ENCODE data around the gene NCK2. TPM values are rescaled to one million over a fixed set of nuclear protein-coding genes. Genes with fewer than 3 reads are reported as not detected.

Gene NCK2
- total and polyA plus RNA-seq, 2 of the 4 experiments (the other 2 are of a cell fraction) = 15.8 to 22.2 TPM

DNA sequence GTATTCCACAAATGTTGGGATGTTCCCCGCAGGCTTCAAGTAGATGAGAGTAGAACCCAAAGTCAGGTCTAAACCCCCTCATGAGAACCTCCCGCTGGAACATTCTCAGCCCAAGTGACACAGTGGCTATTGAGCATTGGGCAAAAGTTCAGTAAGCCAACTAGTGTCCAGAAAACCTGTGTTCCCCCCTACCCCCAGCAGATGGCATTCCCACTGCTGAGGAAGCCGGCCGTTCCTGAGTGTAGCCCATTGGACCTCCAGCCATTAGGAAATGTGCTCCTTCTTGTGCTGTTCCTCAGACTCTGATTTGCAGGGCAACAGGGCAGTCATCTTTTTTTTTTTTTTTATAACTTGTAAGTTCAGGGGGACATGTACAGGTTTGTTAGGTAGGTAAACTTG, 152.1 kb downstream of the NCK2 start:
- no peak overlapping the region for H3K23ac ChIP-seq (ENCODE audit: low read depth, low read length)
- TF ChIP-seq, protein P1, sequence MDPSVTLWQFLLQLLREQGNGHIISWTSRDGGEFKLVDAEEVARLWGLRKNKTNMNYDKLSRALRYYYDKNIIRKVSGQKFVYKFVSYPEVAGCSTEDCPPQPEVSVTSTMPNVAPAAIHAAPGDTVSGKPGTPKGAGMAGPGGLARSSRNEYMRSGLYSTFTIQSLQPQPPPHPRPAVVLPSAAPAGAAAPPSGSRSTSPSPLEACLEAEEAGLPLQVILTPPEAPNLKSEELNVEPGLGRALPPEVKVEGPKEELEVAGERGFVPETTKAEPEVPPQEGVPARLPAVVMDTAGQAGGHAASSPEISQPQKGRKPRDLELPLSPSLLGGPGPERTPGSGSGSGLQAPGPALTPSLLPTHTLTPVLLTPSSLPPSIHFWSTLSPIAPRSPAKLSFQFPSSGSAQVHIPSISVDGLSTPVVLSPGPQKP (IDR thresholded peaks at IDR 0.05; ENCODE audit: borderline replicate concordance, low read depth, low read length) = no peak
- TF ChIP-seq BHLHE40 (IDR thresholded peaks at IDR 0.05; ENCODE audit: low read depth, low read length) = no peak
- TF ChIP-seq, protein P2, sequence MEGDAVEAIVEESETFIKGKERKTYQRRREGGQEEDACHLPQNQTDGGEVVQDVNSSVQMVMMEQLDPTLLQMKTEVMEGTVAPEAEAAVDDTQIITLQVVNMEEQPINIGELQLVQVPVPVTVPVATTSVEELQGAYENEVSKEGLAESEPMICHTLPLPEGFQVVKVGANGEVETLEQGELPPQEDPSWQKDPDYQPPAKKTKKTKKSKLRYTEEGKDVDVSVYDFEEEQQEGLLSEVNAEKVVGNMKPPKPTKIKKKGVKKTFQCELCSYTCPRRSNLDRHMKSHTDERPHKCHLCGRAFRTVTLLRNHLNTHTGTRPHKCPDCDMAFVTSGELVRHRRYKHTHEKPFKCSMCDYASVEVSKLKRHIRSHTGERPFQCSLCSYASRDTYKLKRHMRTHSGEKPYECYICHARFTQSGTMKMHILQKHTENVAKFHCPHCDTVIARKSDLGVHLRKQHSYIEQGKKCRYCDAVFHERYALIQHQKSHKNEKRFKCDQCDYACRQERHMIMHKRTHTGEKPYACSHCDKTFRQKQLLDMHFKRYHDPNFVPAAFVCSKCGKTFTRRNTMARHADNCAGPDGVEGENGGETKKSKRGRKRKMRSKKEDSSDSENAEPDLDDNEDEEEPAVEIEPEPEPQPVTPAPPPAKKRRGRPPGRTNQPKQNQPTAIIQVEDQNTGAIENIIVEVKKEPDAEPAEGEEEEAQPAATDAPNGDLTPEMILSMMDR (conservative IDR thresholded peaks at IDR 0.05; ENCODE audit: low read depth, low read length) = no peak
- no peak for TF ChIP-seq FOS (IDR thresholded peaks at IDR 0.05; ENCODE audit: low read depth, low read length)
- no peak for TF ChIP-seq MAFK (IDR thresholded peaks at IDR 0.05; ENCODE audit: low read depth, low read length)
- no peak for TF ChIP-seq RFX5 (IDR thresholded peaks at IDR 0.05; ENCODE audit: low read depth, low read length)
- TF ChIP-seq POLR2A (IDR thresholded peaks at IDR 0.05; ENCODE audit: low read depth, low read length) = no peak
- TF ChIP-seq SMC3 (IDR thresholded peaks at IDR 0.05; ENCODE audit: low read depth, low read length) = no peak
- TF ChIP-seq MAZ (IDR thresholded peaks at IDR 0.05; ENCODE audit: borderline replicate concordance, low read depth, low read length) = no peak
- TF ChIP-seq, protein P3, sequence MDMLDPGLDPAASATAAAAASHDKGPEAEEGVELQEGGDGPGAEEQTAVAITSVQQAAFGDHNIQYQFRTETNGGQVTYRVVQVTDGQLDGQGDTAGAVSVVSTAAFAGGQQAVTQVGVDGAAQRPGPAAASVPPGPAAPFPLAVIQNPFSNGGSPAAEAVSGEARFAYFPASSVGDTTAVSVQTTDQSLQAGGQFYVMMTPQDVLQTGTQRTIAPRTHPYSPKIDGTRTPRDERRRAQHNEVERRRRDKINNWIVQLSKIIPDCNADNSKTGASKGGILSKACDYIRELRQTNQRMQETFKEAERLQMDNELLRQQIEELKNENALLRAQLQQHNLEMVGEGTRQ (IDR thresholded peaks at IDR 0.05; ENCODE audit: low read depth, low read length) = no peak
- no peak for TF ChIP-seq MXI1 (IDR thresholded peaks at IDR 0.05; ENCODE audit: borderline replicate concordance, low read depth, low read length)
- no peak for TF ChIP-seq RAD21 (IDR thresholded peaks at IDR 0.05; ENCODE audit: low read length)
- TF ChIP-seq RCOR1 (IDR thresholded peaks at IDR 0.05; ENCODE audit: insufficient replicate concordance, low read length) = no peak
- TF ChIP-seq CHD1 (IDR thresholded peaks at IDR 0.05; ENCODE audit: low read depth, low read length) = no peak
- no peak for TF ChIP-seq NFE2L2 (IDR thresholded peaks at IDR 0.05; ENCODE audit: low read depth, low read length)
- TF ChIP-seq CEBPB (IDR thresholded peaks at IDR 0.05; ENCODE audit: low read depth, low read length) = no peak
- H4K5ac ChIP-seq (ENCODE audit: low read depth, low read length) = no peak overlapping the region
- no peak overlapping the region for H4K8ac ChIP-seq (ENCODE audit: low read depth in 2 of 2, low read length in 2 of 2)
- H3K9me1 ChIP-seq (ENCODE audit: insufficient read depth, low read length) = no peaks in the 10 kb centered on the region
- in situ Hi-C loops (cut with MboI; ENCODE audit: low sequenced_read_pairs) (no loop called here), dilution Hi-C loops (cut with HindIII; ENCODE audit: low sequenced_read_pairs, unreplicated experiment) (no loop called here), intact Hi-C loops (cut with micrococcal nuclease) (no loop called here)
- CTCF ChIA-PET = no interaction called here
- no peak overlapping the region for H3K9ac ChIP-seq (ENCODE audit: low read depth, low read length)
- H3K4me1 ChIP-seq (ENCODE audit: control insufficient read depth, insufficient read depth, low read length) = no peaks in the 10 kb centered on the region
- peaks cover 12% of the 10 kb centered on the region for H3K36me3 ChIP-seq (ENCODE audit: control insufficient read depth, insufficient read depth, low read length)
- no peak overlapping the region for H3K56ac ChIP-seq (ENCODE audit: extremely low read depth, insufficient read depth, low read length)
- no peak overlapping the region for H2BK5ac ChIP-seq (ENCODE audit: low read depth, low read length, poor library complexity, severe bottlenecking)
- no peak overlapping the region for H2AFZ ChIP-seq (replicated peaks; ENCODE audit: low read length, poor library complexity)
- POLR2A ChIA-PET (ENCODE audit: unreplicated experiment) = no interaction called here
- H3K18ac ChIP-seq (ENCODE audit: low read depth, low read length) = no peak overlapping the region
- DNase-seq = no peak
- no peak overlapping the region for H2BK15ac ChIP-seq (ENCODE audit: low read depth, low read length)
- no peak overlapping the region for H3K4me2 ChIP-seq (ENCODE audit: low read depth, low read length)
- no peak overlapping the region for H4K91ac ChIP-seq (ENCODE audit: insufficient read depth, low read depth, low read length)
- no peak overlapping the region for H2AK9ac ChIP-seq (replicated peaks; ENCODE audit: low read depth, low read length, poor library complexity)
- BruUV-seq (replicated peaks) = no TSS peak
- H3K4ac ChIP-seq (ENCODE audit: low read depth, low read length) = no peak overlapping the region
- no peak overlapping the region for H3K4me3 ChIP-seq (ENCODE audit: insufficient read depth, low read depth, low read length)
- H4K20me1 ChIP-seq (ENCODE audit: insufficient read depth, low read length) = no peaks in the 10 kb centered on the region
- ATAC-seq (ENCODE audit: low read depth) = no peak
- WGBS, 2 experiments (ENCODE audit: extremely low coverage in 2 of 2, insufficient read length in 1 of 2) = 100% methylated on average over 2 of the region's 4 CpGs; no CpG with 5 or more reads in 1 of the 2 experiments
- H3K9me3 ChIP-seq (ENCODE audit: control insufficient read depth, insufficient read depth, low read length) = no peaks in the 10 kb centered on the region
- no peak overlapping the region for H2BK20ac ChIP-seq (ENCODE audit: low read depth, low read length)
- no peak overlapping the region for H3K27ac ChIP-seq (ENCODE audit: insufficient read depth, low read length)
- H2BK120ac ChIP-seq (ENCODE audit: low read depth, low read length) = no peak overlapping the region
- H3K27me3 ChIP-seq (ENCODE audit: control insufficient read depth, insufficient read depth, low read length) = no peaks in the 10 kb centered on the region
- peaks cover 0 to 8% of the 10 kb centered on the region in 2 experiments; a peak in 2 of 4 replicates for H3K79me1 ChIP-seq (ENCODE audit: low read depth in 1 of 2, low read length in 2 of 2)
- no peak overlapping the region for H2AK5ac ChIP-seq (ENCODE audit: low read depth, low read length)
- no peak overlapping the region for H3K14ac ChIP-seq (replicated peaks; ENCODE audit: low read depth, low read length)

Data from IMR-90 (cell line).